WTC11 (cell line): ENCODE data around the gene MT2A. TPM values are rescaled to one million over a fixed set of nuclear protein-coding genes. Genes with fewer than 3 reads are reported as not detected.

Experiments used
- ATAC-seq: fragments of 200-7000 bp; cut with Tn5 transposase; 2 replicates; pipeline ENCODE4 v1.10.0; 2021; ENCODE audit warnings: mild to moderate bottlenecking, moderate library complexity
- CTCF ChIA-PET: fragments of 300-600 bp; sonication (Branson Sonifier 250); formaldehyde crosslinking; loops from one replicate; lab custom pipeline; 2021; ENCODE audit warnings: antibody characterized with exemption; lab: Charles Lee
- POLR2A ChIA-PET: fragments of 350-600 bp; sonication (Branson Sonifier 250); formaldehyde crosslinking; loops from one replicate; lab custom pipeline; 2021; ENCODE audit warnings: antibody characterized with exemption; lab: Charles Lee
- DNase-seq: peaks from one replicate; pipeline ENCODE4 v3.0.0; 2021; ENCODE audit warnings: low spot score
- H3K27ac Mint-ChIP-seq: 2 replicates; pipeline ENCODE4 v1.8.0; 2021; ENCODE audit warnings: mixed read lengths
- H3K27me3 Mint-ChIP-seq: 2 replicates; pipeline ENCODE4 v1.8.0; 2021; ENCODE audit warnings: low read depth, mild to moderate bottlenecking, moderate library complexity, mixed read lengths
- H3K36me3 Mint-ChIP-seq: 2 replicates; pipeline ENCODE4 v1.8.0; 2021; ENCODE audit warnings: mixed read lengths
- H3K4me1 Mint-ChIP-seq: 2 replicates; pipeline ENCODE4 v1.8.0; 2022; ENCODE audit warnings: mixed read lengths
- H3K4me3 Mint-ChIP-seq: 2 replicates; pipeline ENCODE4 v1.8.0; 2021; ENCODE audit warnings: mild to moderate bottlenecking, moderate library complexity, mixed read lengths
- H3K9me3 Mint-ChIP-seq: 2 replicates; pipeline ENCODE4 v1.8.0; 2021; ENCODE audit warnings: mixed read lengths
- ATF1 ChIP-seq: sonication (generic); formaldehyde crosslinking; IDR thresholded peaks from 2 replicates; pipeline ENCODE4 v1.8.1; 2023; ENCODE audit warnings: mild to moderate bottlenecking, moderate library complexity, missing genetic modification reagents
- FOXK1 ChIP-seq: sonication (generic); formaldehyde crosslinking; IDR thresholded peaks from 2 replicates; pipeline ENCODE4 v1.8.0; 2022; ENCODE audit warnings: mild to moderate bottlenecking, moderate library complexity, missing genetic modification reagents
- KAT7 ChIP-seq: sonication (generic); formaldehyde crosslinking; IDR thresholded peaks from 2 replicates; pipeline ENCODE4 v1.8.1; 2023; ENCODE audit warnings: missing genetic modification reagents, mild to moderate bottlenecking, borderline replicate concordance
- MAX ChIP-seq: sonication (generic); formaldehyde crosslinking; IDR thresholded peaks from 2 replicates; pipeline ENCODE4 v1.8.0; 2022; ENCODE audit warnings: mild to moderate bottlenecking, missing genetic modification reagents
- MLX ChIP-seq: sonication (generic); formaldehyde crosslinking; IDR thresholded peaks from 2 replicates; pipeline ENCODE4 v1.8.1; 2023; ENCODE audit warnings: mild to moderate bottlenecking, missing genetic modification reagents, moderate library complexity
- MXD4 ChIP-seq: fragments of 250-450 bp; sonication (Bioruptor Pico); IDR thresholded peaks from 2 replicates; pipeline ENCODE4 v1.8.0; 2021; ENCODE audit warnings: mild to moderate bottlenecking, moderate library complexity, borderline replicate concordance
- NFATC4 ChIP-seq: fragments of 250-450 bp; sonication (Bioruptor Pico); IDR thresholded peaks from 2 replicates; pipeline ENCODE4 v1.9.0; 2021; ENCODE audit warnings: mild to moderate bottlenecking
- NFE2L1 ChIP-seq: sonication (generic); formaldehyde crosslinking; IDR thresholded peaks from 2 replicates; pipeline ENCODE4 v1.8.1; 2023; ENCODE audit warnings: missing genetic modification reagents
- PRRX2 ChIP-seq: fragments of 250-450 bp; sonication (Bioruptor Pico); IDR thresholded peaks from 2 replicates; pipeline ENCODE4 v1.8.0; 2021; ENCODE audit warnings: mild to moderate bottlenecking
- SMAD4 ChIP-seq: sonication (generic); formaldehyde crosslinking; IDR thresholded peaks from 2 replicates; pipeline ENCODE4 v1.8.0; 2022; ENCODE audit warnings: mild to moderate bottlenecking, missing genetic modification reagents
- SP1 ChIP-seq: sonication (generic); formaldehyde crosslinking; conservative IDR thresholded peaks from 2 replicates; pipeline ENCODE4 v1.8.1; 2022; ENCODE audit warnings: missing genetic modification reagents
- ZNF232 ChIP-seq: sonication (generic); formaldehyde crosslinking; IDR thresholded peaks from 2 replicates; pipeline ENCODE4 v1.8.0; 2022; ENCODE audit warnings: mild to moderate bottlenecking, missing genetic modification reagents
- ZNF416 ChIP-seq: fragments of 250-450 bp; sonication (Bioruptor Pico); IDR thresholded peaks from 2 replicates; pipeline ENCODE4 v1.9.0; 2021; ENCODE audit warnings: mild to moderate bottlenecking, inconsistent platforms
- ZNF423 ChIP-seq: fragments of 250-450 bp; sonication (Bioruptor Pico); IDR thresholded peaks from 2 replicates; pipeline ENCODE4 v2.1.2; 2022; ENCODE audit warnings: mild to moderate bottlenecking, moderate library complexity
- total RNA-seq: library from RNA; stranded (reverse); gene quantifications from 3 replicates; pipeline ENCODE4 v1.2.3, GENCODE V29; 2021
- TF ChIP-seq, protein P1 (sequence below): sonication (generic); formaldehyde crosslinking; IDR thresholded peaks from 2 replicates; pipeline ENCODE4 v1.8.0; 2023; ENCODE audit warnings: mild to moderate bottlenecking, missing genetic modification reagents
- TF ChIP-seq, protein P2 (sequence below): sonication (generic); formaldehyde crosslinking; IDR thresholded peaks from 2 replicates; pipeline ENCODE4 v1.8.1; 2022; ENCODE audit warnings: low read depth, mild to moderate bottlenecking, moderate library complexity, missing genetic modification reagents, borderline replicate concordance
- TF ChIP-seq, protein P3 (sequence below): fragments of 250-450 bp; sonication (Bioruptor Pico); IDR thresholded peaks from 2 replicates; pipeline ENCODE4 v1.9.0; 2021; ENCODE audit warnings: mild to moderate bottlenecking

Gene MT2A
- total RNA-seq, 1 experiment from 2014 or later = 139 TPM

DNA sequence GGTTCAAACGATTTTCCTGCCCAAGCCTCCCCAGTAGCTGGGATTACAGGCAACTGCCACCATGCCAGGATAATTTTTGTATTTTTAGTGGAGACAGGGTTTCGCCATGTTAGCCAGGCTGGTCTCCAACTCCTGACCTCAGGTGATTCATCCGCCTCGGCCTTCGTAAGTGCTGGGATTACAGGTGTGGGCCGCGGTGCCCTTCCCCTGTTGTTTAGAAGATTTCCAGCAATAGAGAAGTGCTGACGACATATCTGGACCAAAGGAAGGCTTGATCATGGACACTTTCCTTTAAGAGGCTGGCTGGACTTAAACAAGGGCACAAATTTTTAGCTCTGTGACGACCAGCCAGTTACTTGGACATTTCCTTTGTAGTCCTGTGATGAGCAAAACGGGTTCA, 22.8 kb downstream of the MT2A start:
- Mint-ChIP-seq H3K9me3 (no peaks in the 10 kb centered on the region), H3K4me1 (peaks cover 32% of the 10 kb centered on the region), H3K27me3 (peaks cover 100% of the 10 kb centered on the region), H3K36me3 (peaks cover 6% of the 10 kb centered on the region; the same call in 1 of the 2 replicates), H3K4me3 (peak overlapping the region; percentile 72), H3K27ac (no peak overlapping the region)
- TF ChIP-seq NFE2L1 (CRISPR knock-in tag) = no peak
- no peak for TF ChIP-seq ZNF232 (CRISPR knock-in tag)
- no peak for TF ChIP-seq KAT7
- TF ChIP-seq, protein P1, sequence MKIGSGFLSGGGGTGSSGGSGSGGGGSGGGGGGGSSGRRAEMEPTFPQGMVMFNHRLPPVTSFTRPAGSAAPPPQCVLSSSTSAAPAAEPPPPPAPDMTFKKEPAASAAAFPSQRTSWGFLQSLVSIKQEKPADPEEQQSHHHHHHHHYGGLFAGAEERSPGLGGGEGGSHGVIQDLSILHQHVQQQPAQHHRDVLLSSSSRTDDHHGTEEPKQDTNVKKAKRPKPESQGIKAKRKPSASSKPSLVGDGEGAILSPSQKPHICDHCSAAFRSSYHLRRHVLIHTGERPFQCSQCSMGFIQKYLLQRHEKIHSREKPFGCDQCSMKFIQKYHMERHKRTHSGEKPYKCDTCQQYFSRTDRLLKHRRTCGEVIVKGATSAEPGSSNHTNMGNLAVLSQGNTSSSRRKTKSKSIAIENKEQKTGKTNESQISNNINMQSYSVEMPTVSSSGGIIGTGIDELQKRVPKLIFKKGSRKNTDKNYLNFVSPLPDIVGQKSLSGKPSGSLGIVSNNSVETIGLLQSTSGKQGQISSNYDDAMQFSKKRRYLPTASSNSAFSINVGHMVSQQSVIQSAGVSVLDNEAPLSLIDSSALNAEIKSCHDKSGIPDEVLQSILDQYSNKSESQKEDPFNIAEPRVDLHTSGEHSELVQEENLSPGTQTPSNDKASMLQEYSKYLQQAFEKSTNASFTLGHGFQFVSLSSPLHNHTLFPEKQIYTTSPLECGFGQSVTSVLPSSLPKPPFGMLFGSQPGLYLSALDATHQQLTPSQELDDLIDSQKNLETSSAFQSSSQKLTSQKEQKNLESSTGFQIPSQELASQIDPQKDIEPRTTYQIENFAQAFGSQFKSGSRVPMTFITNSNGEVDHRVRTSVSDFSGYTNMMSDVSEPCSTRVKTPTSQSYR = no peak
- no peak for TF ChIP-seq SMAD4 (CRISPR knock-in tag)
- TF ChIP-seq MXD4 (CRISPR knock-in tag) = no peak
- no peak for TF ChIP-seq PRRX2 (CRISPR knock-in tag)
- TF ChIP-seq NFATC4 (CRISPR knock-in tag) = no peak
- TF ChIP-seq ZNF423 (CRISPR knock-in tag) = no peak
- no peak for TF ChIP-seq MLX (CRISPR knock-in tag)
- POLR2A ChIA-PET = interaction anchor here (0.6 to 1.1 kb wide), 2 partner anchors 9 to 761 kb away, joined by 3 read pairs; no protein-coding TSS in a partner anchor
- CTCF ChIA-PET = interaction anchor here (1.0 kb wide), 1 partner anchor 30 kb away, joined by 3 read pairs; no protein-coding TSS in a partner anchor
- DNase-seq (no peak), ATAC-seq (no peak)

DNA sequence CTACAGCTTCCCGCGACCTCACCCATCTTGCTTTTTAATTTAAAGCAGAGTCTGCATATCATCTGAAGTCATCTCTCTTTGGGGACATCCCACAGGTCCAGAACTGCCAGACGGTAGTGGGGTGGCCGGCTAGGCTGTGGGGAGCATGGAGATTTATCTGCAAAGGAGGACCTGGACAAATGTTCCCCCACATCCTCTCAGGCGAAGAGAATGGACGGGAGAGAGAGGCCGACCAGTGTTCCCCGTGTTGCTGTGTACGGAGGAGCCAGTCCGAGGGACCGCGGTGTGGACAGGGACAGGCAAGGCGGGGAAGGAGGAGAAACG, 23.4 kb downstream of the MT2A start:
- POLR2A ChIA-PET = interaction anchor here (0.5 kb wide), 1 partner anchor 16 kb away, joined by 3 read pairs; no protein-coding TSS in a partner anchor

DNA sequence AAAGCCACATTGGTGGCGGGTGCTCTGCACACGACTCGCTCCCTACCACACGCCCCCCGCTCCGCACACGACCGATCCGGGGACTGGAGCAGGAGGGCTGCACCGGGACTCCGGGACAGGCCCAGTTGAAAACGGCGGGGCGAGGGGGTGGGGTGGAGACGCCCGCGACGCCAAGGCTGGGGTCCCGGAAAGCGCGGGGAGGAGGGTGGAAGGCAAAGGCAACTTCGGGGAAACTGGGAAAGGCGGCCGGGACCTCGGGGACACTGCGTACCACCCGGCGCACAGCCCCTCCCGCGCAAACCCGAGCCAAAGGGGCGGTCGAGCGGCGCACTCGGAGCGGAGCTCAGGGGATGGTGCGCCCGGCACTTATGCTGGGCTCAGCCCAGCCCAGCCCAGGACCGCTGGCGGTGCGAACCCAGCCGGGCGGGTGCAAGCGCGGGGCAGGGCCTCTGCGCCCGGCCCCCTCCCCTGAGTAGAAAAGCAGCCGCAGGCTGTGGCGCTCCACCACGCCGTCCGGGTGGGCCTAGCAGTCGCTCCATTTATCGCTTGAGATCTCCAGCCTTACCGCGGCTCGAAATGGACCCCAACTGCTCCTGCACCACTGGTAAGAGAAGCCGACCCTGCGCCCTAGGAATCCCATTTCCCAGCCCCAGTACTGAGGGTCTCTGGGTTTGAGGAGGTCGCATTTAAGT, 23.9 kb downstream of the MT2A start, which contains the start of gene MT1M:
MT1M (plus strand) TSS at position 504 of the 692 bp plus-strand sequence; CDS start at position 577, 73 bp downstream.
- peaks cover 26% of the 10 kb centered on the region for H3K4me1 Mint-ChIP-seq
- DNase-seq = peak; percentile 63
- H3K27ac Mint-ChIP-seq = no peak within 1 kb of the TSS
- H3K4me3 Mint-ChIP-seq = peak within 1 kb of the TSS; percentile 72
- H3K27me3 Mint-ChIP-seq = peaks cover 100% of the 10 kb centered on the region
- CTCF ChIA-PET = interaction anchor here (1.0 kb wide), 1 partner anchor 15 kb away, joined by 3 read pairs; no protein-coding TSS in a partner anchor
- H3K9me3 Mint-ChIP-seq = no peaks in the 10 kb centered on the region
- peaks cover 6% of the 10 kb centered on the region; the same call in 1 of the 2 replicates for H3K36me3 Mint-ChIP-seq
- POLR2A ChIA-PET = interaction anchor here (0.5 to 0.6 kb wide), 2 partner anchors 16 to 24 kb away, joined by 3 to 4 read pairs; partner anchors contain the start of gene MT2A
- ATAC-seq = peak; percentile 61
- TF ChIP-seq, protein P2, sequence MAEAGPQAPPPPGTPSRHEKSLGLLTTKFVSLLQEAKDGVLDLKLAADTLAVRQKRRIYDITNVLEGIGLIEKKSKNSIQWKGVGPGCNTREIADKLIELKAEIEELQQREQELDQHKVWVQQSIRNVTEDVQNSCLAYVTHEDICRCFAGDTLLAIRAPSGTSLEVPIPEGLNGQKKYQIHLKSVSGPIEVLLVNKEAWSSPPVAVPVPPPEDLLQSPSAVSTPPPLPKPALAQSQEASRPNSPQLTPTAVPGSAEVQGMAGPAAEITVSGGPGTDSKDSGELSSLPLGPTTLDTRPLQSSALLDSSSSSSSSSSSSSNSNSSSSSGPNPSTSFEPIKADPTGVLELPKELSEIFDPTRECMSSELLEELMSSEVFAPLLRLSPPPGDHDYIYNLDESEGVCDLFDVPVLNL = no peak
- TF ChIP-seq ATF1 = no peak
- 0 out of 2 replicates have a peak, but pooled peaks have one; percentile 23 for TF ChIP-seq MAX (CRISPR knock-in tag)
- peak; percentile 86; the same call in 1 of the 2 replicates for TF ChIP-seq ZNF416 (CRISPR knock-in tag)

More for the DNA sequence above, 23.4 kb downstream of the MT2A start:
- Mint-ChIP-seq H3K27me3 (peaks cover 100% of the 10 kb centered on the region), H3K4me1 (peaks cover 31% of the 10 kb centered on the region), H3K36me3 (peaks cover 6% of the 10 kb centered on the region; the same call in 1 of the 2 replicates), H3K27ac (no peak overlapping the region), H3K9me3 (no peaks in the 10 kb centered on the region), H3K4me3 (peak overlapping the region; percentile 72)
- no peak for ATAC-seq
- CTCF ChIA-PET = interaction anchor here (1.0 kb wide), 2 partner anchors 14 to 31 kb away, joined by 3 read pairs; no protein-coding TSS in a partner anchor
- no peak for DNase-seq
- TF ChIP-seq NFATC4 (CRISPR knock-in tag) (no peak), SP1 (CRISPR knock-in tag) (no peak), FOXK1 (CRISPR knock-in tag) (no peak)
- TF ChIP-seq, protein P3, sequence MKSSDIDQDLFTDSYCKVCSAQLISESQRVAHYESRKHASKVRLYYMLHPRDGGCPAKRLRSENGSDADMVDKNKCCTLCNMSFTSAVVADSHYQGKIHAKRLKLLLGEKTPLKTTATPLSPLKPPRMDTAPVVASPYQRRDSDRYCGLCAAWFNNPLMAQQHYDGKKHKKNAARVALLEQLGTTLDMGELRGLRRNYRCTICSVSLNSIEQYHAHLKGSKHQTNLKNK (CRISPR knock-in tag) = no peak
